Medulla oblongata (tissue), 1 donor: ENCODE results near the gene BANP.
"Not testable (repeated sequence)": the region's sequence is repeated elsewhere in the genome, so short reads cannot be mapped to it uniquely, and the experiment has no call there.

Experiments used
- DNase-seq: peaks from one replicate; pipeline ENCODE4 v3.0.0-alpha.2; 2015; ENCODE audit errors: extremely low spot score

BANP gene

DNA sequence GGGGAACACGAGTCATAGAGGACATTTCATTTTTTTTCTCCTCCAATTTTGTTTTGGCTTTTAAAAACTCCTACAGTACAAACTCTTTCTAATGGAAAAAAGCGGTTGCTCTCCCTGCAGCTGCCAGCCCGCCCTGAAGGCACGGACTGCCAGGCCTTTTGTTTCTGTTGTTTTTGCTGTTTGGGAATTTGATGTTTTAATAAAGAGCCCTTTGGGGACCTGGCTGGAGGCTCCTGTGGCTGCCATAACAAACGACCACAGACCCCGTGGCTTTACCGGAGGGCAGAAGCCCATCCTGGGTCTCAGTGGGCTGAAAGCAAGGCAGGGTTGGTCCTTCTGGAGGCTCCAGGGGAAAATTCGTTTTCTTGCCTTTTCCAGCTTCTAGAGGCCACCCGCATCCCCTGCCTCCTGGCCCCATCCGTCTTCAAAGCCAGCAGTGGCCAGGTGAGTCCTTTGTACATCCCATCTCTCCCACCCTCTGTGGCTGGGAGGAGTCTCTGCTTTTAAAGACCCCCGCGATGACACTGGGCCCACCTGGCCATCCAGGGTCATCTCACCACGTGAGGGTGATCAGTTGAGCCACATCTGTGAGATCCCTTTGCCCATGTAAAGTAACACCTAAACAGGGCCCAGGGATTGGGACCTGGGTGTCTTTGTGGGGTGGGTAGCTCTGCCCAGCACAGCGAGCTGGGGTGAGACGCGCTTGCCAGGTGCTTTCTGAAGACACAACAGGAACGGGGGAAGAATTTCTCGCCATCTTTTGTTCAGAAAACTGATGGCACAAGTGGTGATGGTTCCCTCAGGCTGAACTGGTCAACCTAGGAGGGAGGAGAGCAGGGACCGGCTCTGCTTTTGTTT lies 113.9 kb downstream of the BANP start:
- DNase-seq: no peak

DNA sequence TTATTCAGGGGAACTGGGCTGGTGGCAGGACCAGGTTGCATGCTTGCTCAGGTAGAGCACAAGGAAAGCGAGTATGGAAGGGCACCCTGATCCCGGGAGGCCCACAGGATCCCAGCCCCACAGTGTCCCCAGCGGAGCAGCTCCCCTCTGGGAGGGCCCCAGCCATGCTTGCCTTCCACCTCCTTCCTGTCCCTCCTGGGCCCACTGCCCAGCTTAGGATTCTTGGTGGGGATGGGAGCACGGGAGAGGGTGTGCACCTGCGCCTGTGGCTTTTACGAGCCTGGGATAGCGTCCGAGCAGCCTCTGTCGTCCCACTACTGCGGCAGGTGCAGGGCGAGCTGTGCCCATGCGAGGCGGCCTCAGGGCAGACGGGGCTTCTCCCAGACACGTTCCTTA lies 114.5 kb downstream of the BANP start:
- DNase-seq: no peak

- DNase-seq: no peak
Observed at GRCh38 chr16:88066234-88066633, 115.0 kb downstream of the BANP start.

DNA sequence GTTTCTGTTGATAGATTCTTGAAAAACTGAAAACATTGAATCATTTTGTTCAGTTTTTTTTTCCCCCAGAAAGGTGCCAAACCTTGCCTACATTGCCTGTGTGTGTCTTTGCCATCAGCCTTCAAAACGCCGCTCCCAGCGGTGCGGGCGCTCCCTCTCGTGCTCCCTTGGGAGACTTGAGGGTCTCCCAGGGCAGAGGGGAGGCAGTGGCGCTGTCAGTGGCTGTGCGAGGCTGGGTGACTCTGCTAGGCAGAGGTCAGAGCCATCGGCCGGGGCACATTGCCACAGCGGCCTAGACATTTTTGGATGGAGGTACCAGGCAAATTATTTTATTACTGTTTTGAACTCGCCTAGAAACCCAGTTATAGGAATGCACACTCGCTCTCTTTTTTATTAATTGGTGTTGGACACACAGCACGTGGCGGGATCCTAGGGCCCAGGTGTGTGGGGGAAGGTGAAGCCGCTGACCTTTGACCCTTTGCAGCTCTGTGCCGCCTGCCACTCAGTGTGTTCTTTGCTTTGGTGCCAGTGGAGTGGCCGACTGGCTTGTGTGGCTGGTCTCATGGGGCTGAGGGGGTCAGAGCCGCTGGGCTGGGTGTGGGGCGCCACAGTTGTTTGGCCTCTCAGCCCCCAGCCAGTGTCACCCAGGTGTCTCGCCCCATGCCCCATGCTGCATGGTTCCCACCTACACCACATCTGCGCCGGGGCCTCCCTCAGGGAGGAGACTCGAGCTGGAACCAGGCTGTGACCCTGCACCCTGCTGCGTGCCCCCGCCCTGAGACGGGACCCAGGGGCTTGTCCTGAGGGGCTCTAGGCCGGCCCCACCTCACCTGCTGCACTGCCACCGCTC lies 115.7 kb downstream of the BANP start:
- no peak for DNase-seq

- no peak for DNase-seq
Observed at GRCh38 chr16:88067530-88068411, 116.5 kb downstream of the BANP start.

- DNase-seq: no peak
Observed at GRCh38 chr16:88068476-88069396, 117.5 kb downstream of the BANP start.

DNA sequence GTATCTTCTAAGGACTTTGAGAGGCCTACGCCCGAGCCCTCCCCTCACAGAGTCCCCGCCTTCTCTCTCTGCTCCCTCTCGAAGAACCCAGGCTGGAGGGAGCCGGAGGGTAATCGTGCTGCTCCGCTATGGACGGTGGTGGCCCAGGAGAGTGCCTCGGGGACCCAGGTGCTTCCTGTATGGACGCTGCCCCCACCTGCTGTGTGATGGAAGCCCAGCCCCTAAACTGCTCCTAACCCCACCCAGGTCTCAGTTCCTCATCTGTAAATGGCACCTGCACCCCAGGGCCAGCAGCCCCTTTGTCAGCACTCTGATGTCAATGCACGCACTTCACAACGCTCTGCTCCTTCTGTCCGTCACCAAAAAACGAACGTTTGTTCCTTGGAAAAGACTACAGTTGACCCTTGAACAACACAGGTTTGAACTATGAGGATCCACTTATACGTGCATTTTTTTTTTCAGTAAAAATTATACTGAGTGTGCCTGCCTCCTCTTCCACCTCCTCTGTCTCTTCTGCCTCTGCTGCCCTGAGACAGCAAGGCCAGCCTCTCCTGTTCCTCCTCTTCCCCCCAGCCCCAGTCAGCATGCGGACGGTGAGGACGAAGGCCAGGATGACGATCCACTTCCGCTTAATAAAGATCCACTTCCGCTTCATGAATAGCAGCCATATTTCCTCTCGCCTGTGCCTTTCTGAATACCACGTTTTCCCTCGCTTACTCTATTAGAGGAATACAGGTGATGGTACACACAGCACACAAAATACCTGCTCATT lies 118.3 kb downstream of the BANP start:
- DNase-seq: no peak

GRCh38 chr16:88070341-88070740 lies 119.1 kb downstream of the BANP start:
- DNase-seq: no peak

DNA sequence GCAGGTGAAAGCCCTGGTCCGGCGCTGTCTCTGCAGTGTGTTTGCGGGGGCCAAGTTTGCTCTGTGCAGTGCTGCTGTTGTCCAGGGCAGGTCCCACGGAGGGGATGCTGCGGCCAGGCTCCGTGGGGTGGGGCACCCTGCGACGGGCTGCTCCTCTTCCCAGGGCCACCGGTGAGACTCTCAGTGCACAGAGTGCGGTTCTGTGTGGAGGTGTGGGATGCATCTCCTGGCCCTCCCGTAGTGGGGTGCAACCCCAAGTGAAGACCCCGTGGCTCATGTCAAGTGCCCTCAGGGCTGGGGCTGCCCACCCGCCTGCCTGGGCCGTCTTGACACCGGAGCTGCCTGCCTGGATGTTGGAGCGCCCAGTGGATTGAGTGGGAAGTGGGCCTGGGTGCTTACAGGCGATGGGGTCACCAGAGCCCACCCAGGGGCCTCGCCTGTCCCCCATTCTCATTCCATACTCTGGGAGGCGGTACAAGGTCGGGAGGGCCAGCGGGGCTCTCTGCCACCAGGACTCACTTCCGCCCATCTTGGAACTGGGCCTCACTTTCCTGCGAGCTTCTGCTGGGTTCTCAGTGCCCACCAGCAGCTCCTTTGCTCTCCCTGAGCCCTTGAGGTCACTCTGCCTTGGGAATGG lies 119.9 kb downstream of the BANP start:
- no peak for DNase-seq

DNA sequence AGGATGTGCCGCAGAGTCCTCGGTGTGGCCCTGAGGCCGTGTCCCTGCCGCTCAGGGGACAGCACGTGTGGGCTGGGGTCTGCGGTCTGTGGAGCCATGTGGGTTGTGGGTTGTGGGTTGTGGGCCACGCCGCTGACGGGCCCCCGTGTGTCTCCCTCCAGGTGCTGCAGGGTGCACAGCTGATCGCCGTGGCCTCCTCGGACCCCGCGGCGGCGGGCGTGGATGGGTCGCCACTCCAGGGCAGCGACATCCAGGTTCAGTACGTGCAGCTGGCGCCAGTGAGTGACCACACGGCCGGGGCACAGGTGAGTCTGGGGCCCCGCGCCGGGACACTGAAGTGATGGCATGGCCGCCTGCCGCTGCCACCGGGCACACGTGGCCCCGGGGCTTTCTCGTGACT lies 120.7 kb downstream of the BANP start:
- no peak for DNase-seq

DNA sequence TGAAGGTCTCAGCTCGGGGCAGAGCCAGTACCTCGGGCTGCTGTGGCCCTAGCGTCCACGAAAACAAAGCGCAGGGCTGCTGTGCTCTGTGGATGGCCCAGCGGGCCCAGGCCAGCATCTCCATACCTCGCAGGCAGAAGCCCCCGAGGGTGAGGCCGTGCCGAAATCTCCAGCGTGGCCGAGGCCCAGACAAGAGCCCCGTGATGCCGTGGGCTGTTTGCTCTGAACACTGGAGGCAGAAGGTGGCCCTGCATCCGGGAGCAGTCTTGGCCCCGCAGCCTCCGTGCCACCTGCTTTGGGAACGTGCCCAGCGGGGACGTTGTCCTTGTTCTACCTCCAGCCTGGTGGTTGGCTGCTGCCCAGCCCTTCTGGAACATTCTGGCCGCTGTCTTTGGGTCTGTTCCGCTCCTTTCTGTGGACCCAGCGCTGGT lies 121.4 kb downstream of the BANP start:
- DNase-seq: no peak

DNA sequence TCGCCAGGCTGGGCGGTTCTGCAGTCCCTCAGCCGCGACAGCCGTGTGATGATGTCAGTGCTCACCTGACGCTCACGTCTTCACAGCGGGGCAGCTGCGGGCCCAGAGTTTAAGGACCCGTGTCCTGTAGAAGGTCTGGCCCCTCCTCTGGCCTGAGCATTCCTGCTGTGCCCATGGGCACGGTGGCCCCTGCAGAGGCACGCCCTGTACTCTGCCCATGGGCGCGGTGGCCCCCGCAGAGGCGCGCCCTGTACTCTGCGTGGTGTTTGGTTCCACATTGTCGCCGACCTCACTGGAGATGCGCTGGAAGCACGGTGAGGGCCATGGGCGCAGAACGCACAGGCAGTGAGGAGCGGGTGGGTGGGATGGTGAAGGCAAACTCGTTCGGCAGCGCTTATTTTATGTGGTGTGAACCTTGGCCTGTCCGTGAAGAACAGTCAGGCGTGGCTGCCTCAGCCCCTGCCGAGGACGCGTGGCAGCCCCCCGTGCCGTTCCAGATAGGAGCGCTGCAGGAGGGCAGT lies 122.0 kb downstream of the BANP start:
- DNase-seq: no peak

DNA sequence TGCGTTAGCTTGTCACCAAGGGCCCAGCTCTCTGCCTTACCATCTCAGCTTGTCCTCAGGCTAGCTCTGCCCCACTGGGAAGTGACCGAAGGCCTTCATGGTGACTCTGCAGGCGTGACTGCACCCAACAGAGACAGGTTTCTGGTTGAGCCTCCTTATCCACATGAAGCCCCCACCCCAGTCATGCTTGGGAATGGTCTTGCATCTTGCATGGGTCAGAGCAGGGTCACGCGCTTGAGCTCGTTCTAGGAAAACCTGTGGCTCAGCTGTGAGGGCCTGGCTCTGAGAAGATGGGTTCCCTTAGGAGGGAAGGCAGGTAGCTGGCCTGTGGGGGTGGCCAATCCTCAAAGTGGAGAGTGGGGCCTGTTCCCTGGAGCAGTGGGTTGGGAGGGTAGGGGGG lies 122.8 kb downstream of the BANP start:
- DNase-seq: no peak

- no peak for DNase-seq
Observed at GRCh38 chr16:88076211-88076931, 125.1 kb downstream of the BANP start.

- DNase-seq: not testable (repeated sequence)
Observed at GRCh38 chr16:88076932-88077320, 125.7 kb downstream of the BANP start.

GRCh38 chr16:88077328-88078108 lies 126.3 kb downstream of the BANP start:
- DNase-seq: no peak

GRCh38 chr16:88078111-88078775 lies 127.0 kb downstream of the BANP start:
- DNase-seq: peak; percentile 33
